SIG-M5 treated with dmso at 0.1 percent for 504 hours (cell line): Measurements from ENCODE around the gene NDFIP1.
"Not testable (repeated sequence)": the region's sequence is repeated elsewhere in the genome, so short reads cannot be mapped to it uniquely, and the experiment has no call there.

Experiments used
- DNase-seq: peaks from one replicate; lab custom pipeline; 2025; ENCODE audit not compliant: unreplicated experiment; lab: John Stamatoyannopoulos, UW

Gene NDFIP1

DNA sequence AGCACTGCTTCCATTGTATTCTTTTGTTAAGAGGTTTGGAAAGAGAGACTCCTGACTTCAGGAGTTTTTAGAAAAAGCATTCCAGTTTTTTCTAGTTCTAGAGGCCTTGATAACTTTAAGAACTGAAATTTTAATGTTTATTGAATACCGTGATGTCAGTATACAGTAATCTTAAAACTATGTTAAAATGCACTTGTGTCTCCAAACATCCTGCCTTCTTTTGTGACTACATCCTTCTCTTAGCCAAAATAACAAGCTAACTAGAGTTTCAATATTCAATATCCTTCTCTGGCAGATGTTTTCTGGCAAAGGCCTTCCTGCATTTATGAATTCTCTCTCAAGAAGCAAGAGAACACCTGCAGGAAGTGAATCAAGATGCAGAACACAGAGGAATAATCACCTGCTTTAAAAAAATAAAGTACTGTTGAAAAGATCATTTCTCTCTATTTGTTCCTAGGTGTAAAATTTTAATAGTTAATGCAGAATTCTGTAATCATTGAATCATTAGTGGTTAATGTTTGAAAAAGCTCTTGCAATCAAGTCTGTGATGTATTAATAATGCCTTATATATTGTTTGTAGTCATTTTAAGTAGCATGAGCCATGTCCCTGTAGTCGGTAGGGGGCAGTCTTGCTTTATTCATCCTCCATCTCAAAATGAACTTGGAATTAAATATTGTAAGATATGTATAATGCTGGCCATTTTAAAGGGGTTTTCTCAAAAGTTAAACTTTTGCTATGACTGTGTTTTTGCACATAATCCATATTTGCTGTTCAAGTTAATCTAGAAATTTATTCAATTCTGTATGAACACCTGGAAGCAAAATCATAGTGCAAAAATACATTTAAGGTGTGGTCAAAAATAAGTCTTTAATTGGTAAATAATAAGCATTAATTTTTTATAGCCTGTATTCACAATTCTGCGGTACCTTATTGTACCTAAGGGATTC is 43.1 kb downstream of the NDFIP1 start:
- peak; percentile 70 for DNase-seq

DNA sequence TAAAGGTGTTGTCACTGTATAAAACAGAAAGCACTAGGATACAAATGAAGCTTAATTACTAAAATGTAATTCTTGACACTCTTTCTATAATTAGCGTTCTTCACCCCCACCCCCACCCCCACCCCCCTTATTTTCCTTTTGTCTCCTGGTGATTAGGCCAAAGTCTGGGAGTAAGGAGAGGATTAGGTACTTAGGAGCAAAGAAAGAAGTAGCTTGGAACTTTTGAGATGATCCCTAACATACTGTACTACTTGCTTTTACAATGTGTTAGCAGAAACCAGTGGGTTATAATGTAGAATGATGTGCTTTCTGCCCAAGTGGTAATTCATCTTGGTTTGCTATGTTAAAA is 43.8 kb downstream of the NDFIP1 start:
- no peak for DNase-seq

DNA sequence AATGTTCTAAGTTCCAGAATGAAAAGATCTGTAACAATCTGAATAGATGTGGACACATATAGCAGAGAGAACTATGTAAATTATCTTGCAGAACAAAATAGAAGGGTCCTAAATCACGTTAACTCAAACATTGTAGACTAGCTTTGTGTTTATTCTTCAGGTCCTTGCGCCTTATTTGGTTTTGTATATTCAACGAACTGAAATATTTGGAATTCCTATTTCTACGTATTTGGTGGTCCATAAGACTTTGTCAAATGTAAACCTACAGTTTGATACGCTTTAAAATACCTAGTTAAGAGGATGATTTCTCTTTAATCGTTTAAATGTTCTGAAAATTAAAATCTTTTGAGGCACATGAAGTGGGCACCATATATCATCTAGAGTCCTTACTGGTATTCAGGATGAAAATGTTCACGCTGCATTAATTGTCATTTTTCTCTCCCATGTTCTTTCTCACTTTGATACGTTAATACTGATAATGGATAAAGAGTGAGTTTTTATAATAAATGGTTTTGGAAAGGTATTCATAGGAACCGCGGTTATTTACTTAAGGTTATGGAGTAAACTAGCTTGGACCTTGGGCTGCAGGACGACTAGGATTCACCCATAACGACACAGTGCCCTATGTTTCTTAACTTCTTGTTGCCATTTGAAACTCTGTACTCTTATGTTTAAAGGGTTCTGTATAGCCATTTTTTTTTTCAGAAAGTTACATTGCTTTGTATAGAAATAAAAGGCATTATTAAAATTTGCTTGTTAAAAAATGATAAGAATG is 45.3 kb downstream of the NDFIP1 start:
- DNase-seq = no peak

DNA sequence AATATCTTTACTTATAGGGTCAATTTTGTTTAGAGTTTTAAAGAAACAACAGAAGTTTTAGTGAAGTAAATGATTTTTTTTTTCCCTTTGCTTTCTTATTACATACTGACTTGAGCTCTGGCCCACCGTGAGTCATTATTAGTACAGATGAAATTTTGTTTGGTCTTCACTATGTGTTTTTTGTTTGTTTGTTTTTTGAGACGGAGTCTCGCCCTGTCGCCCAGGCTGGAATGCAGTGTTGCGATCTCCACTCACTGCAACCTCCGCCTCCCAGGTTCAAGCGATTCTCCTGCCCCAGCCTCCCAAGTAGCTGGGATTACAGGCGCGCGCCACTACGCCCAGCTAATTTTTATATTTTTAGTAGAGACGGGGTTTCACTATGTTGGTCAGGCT is 45.9 kb downstream of the NDFIP1 start:
- DNase-seq = not testable (repeated sequence)

DNA sequence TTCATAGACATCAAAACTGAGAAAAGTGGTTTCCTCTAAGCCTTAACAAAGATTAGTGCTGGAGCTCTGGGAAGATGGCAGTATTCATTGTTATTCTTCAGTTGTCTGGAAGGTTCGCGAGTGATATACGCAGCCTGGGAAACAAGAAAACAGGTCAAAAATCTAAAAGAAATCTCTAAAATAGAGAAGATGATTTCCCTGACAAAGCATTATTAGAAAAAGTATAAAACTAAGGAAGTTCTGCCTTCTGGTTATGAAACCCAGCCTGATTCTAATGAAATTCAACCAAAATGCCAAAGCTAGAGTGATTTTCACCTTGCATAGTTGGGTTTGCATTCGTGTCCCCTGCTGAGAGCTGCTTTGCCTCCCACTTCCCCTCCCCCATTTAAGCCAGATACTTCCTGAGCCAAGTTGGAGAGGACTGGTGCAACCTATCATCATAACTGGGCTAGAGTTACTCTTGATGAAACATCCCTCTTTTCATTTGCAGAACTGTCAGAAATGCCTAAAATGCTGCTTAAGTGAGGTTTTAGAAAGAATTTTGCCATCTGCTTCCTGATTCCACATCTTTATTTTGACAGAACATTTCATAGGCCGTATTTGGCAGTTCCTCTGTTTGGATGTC is 48.4 kb downstream of the NDFIP1 start:
- no peak for DNase-seq

DNA sequence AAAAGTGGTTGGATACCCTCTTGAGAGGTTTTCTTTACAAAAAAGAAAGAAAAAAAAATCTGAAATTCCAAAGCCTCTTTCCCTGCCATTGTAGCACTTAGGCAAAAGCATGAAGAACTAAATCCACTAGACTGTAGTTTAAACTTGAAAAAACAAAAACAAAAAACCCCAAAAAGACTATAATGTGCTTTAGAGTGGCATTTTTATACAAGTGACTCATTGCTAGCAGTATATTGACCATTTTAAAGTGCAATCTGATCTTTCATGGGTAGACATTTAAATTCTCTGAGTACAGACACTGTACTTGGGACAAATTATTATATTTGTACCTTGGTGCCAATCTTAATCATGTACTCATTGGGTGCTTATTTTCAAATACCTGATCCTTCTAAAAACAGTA is 50.8 kb downstream of the NDFIP1 start:
- DNase-seq = no peak

DNA sequence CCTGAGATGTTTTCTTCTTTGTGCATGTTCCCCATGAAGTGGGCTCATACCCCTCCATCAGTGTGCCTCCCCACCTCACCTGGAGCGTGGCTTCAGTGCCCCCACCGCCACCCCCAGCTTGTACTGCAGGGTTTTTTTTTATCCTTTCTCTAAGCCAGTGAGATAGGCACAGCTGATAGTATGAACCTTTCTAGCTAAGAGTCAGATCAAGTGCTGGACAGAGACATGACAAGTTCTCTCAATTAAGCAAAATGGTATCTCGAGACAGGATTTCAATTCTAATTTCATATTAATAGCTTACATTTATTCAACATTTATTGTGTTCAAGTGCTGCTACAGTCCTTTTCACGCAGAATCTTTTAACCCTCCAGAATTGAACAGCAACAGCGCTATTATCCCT is 55.7 kb downstream of the NDFIP1 start:
- DNase-seq = no peak

DNA sequence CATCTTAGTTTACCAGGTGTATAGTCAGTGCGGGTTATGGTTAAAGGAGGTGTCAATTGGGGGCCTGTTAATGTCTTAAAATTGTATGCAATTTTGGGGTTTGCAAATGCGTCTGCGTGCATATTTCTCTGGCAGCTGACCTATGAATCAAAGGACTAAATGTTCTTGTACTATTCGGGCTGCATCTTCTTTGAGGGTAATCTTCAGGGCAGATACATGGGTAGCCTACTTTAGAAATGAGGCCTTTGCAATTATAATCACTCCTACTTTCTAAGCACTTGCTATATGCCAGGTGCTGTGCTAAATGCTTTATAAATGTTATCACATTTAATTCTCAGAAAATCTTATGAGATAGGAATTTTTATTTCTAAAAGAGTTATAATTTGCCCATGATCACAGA is 58.2 kb downstream of the NDFIP1 start:
- DNase-seq = no peak

DNA sequence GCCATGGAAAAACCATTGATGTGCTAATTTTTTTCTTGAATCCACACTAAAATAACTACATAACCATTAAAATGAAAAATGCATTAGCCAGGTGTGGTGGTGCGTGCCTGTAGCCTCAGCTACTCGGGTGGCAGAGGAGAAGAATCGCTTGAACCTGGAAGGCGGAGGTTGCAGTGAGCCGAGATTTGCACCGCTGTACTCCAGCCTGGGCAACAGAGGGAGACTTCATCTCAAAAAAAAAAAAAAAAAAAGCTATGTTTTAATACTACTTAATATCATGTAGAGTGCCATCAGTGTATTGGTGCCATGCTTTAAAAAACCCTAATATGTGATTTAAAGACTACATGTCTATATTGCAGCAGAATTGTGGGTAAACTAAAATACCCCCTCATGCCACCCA is 58.9 kb downstream of the NDFIP1 start:
- DNase-seq = no peak

DNA sequence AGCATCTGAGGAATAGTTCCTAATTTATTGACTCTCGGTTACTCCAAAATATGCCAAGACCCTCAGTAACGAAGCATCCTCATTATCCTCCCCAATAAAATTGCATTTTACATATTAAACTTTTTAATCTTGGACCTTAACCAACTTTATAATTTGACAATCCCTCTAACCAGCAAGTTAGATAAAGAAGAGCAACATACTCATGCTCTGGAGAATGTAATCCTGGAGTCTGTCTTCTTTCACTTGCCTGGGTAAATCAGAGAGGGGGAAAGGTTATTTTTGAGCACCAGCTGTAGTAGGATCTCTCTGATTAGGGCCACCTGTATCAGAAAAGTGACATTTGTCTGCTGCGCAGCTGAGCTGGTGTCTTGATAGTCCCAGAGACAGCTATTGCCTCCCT is 59.8 kb downstream of the NDFIP1 start:
- no peak for DNase-seq

DNA sequence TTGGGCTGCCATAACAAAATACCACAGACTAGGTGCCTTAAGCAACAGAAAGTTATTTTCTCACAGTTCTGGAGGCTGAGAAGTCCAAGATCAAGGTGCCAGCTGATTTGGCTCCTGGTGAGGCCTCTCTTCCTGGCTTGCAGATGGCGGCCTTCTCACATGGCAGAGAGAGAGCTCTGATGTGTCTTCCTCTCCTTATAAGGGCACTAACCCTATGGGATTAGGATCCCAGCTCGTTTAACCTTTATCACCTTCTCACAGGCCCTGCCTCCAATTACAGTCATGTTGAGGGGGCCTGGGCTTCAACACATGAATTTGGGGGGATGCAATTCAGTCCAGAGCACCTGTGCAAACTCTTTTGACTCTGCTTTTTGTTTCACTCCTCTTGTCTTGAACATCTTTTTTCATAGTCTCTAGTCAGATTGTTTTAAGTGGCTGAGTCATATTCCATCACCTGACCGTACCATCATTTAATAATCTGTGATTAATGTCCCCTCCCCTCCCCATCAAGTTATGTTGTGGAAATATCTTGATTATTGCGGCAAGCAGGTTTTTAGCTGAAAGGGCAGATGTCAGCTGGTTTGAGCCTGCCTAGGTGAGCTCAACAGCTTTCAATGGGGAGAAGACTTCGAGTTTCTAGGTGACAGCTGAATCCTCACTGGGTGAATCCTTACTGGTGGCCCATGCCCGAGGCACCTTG is 61.8 kb downstream of the NDFIP1 start:
- DNase-seq = no peak

DNA sequence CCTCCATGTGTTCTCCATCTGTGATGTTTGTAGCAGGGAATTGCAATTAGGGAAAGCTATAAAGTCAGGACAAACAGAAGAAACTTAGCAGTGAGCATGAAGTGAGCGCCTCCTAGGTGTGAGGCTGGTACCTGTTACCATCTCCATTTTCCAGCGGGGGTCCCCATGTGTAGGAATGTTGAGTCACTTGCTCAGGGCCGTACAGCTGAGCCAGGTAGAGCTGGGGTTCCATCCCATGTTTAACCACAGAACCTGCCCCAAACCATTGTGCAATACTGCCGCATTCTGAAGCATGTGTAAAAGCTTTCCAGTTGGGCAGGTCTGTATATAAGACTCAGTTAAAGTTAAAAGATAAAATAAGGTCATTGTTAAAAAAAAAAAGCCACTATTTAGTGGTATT is 62.7 kb downstream of the NDFIP1 start:
- no peak for DNase-seq

DNA sequence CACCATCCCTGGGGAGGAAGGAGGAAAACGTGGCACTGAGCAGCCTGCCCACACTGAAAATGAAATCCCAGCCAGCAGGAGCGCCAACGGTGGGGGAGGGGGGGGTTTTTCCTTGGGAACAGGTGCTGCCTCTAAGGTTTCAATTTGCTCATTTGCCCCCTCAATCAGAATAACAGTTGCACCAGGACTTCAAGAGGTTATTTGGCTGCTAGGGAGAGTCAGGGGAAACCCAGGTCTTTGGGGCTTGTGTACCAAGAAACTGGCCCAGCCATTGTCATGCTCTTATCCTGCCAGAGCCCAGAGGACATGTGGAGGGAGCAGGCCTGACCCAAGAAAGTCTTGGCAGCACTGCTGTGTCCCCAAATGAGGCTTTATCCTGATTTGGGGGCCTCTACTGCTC is 66.5 kb downstream of the NDFIP1 start:
- DNase-seq = no peak

DNA sequence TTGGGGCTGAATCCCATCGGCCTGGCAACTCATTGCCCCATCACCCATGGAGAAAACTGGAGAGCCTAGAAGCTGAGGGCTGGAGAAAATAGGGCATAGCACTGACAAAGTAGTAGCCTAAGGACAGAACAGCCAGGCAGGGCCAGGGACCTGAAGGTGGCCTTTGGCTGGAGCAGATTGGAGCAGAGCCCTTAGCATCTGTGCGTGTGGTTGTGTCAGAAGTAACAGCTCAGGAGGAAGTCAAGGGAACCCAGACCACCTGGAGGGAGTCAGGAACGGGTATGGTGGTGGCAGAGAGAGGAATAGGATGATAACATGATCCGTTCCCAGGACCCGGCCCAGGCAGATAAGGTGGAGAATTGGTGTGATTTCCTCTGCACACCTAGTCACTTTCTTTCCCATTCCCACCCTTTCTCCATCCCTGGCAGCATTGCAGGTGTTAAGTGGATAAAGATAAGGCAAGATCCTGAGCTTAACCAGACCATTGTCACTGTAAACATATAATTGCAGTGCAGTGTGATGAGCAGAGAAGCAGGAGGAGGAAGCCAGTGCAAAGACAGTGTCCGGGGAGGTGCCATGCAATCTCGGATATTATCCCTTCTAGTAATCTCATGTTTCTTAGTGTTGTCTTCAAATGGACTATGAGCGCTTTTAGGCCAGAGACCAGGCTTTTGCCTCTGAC is 67.0 kb downstream of the NDFIP1 start:
- DNase-seq = no peak

DNA sequence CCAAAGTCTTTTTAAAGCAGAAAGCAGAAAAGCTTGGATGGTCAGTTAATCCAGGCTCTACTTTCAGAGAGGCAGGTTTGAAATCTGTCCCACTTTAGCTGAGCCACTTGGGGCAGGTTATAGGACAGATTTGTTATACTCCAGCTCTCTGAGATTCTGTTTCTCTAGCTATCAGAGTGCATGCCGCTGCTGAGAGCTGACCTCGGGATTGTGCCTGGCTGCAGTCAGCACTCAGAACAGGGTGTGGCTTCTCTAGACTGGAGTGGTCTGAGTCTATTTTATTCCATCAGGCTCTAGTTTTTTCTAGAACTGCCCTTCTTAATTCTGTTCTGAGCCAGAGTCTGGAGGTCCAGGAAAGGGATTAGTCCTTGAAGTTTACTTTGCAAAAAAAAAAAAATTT is 67.7 kb downstream of the NDFIP1 start:
- no peak for DNase-seq

DNA sequence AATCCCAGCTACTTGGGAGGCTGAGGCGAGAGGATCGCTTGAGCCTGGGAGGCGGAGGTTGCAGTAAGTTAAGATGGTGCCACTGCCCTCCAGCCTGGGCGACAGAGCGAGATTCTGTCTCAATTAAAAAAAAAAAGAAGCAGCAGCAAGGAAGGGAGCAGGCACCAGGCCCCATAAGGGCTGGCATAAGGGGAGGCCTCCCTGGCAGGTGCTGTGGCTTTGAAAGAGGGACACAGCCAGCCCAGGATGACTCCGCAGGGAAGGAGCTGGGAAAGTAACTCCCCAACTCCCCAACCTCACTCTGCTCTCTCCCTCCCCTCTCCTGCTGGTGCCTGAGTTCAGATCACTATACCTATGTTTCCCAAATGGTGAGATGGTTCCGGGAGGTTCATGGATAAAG is 70.1 kb downstream of the NDFIP1 start:
- DNase-seq = no peak

DNA sequence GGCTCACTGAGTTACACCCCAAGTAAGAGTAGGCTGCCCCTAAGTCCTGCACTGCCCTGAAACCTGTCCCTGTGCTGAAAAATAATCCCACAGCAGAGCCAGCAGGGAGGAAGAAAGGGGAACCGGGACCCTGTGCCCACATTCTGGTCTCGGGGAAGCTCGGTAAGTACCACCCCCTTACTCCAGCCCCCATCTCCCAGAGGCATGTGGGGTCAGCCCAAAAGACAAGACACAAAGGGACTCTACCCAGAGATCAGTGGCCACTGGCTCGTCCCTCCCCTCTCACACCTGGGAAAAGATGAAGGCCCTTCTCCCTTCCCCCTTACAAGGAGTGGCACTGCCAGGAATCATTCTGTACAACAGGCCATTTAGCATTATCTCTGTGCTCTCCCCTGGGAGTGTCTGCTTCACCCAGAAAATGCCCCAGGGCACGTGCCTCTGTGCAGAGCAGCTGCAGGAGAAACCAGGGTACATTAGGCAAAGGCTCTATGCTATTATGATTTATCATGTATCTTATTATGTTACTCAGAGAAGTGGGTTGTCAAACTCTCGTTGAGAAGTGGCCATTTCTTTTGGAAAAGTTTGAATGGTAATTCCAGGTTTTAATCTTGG is 71.3 kb downstream of the NDFIP1 start:
- DNase-seq = no peak

DNA sequence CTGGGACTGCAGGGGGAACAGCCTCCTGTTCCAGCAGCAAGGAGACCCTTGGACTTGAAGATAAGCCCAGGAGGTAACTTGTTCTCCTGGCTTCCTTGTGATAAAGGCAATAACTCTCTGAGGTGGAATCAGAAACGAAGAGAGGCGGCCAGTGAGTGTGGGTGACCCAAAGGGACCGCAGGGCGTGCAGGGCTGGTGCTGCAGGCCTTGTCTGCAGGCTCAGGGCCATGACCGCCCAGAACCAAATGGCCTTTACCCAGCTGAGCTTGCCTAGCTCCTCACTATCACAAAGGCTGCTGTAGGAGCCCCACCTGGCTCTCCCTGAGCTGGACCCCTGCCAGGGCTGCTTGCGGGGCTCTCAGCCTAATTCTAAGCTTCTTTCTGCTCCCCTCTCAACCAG is 72.5 kb downstream of the NDFIP1 start:
- DNase-seq = no peak

DNA sequence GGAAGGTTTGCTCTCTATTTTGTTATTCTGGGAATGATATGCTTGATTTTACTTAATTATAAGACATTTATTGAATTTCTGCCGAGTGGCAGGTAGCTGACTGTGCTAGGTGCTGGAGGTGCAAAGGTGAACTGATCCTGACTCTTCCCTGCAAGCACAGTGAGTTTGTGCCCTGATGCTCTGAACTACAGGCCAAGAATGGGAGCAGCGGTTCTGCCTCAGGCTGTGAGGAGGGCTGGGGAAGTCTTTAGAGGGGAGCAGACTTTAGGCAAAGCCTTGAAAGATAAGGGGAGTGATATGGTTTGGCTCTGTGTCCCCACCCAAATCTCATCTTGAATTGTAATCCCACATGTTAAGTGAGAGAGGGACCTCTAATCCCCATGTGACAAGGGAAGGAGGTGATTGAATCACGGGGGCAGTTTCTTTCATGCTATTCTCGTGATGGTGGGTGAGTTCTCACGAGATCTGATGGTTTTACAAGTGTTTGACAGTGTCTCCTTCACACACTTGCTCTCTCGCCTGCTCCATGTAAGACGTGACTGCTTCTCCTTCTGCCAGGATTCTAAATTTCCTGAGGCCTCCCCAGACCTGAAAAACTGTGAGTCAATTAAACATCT is 73.1 kb downstream of the NDFIP1 start:
- no peak for DNase-seq

DNA sequence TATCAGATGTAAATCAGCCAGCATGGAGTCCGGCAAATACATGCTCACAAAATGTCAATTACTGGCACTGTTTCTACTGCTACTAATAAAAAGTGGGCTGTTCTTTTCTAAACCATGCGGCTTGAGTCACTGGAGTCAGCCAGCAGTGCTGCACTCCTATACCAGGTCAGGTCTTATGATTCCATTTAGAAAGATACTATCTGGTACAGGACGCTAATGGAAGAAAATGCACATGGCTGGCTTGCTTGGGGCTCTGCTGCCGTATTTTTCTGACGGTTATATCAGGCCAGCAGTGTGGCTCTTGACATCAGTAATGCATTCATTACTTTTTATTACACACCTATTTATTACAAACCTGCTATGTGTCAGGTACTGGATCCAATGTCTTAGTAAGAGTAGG is 74.3 kb downstream of the NDFIP1 start:
- DNase-seq = no peak
